BJ (cell line): ENCODE measurements around the gene RTP2. TPM values are rescaled to one million over a fixed set of nuclear protein-coding genes. Genes with fewer than 3 reads are reported as not detected.

Experiments used
- CTCF ChIA-PET: fragments of 350-600 bp; formaldehyde crosslinking; extraction: SDS; loops from one replicate; lab custom pipeline; 2021; ENCODE audit warnings: antibody characterized with exemption, inconsistent platforms; lab: Yijun Ruan, JAX
- POLR2A ChIA-PET: fragments of 300-600 bp; sonication (Branson Sonifier 250); formaldehyde crosslinking; extraction: SDS; loops from one replicate; lab custom pipeline; 2021; ENCODE audit warnings: antibody characterized with exemption; lab: Charles Lee
- DNase-seq: peaks from one replicate; pipeline ENCODE4 v3.0.0-alpha.2; 2011; ENCODE audit warnings: low read depth
- H3K27me3 ChIP-seq: 2 replicates; pipeline ENCODE4 v1.6.0; 2011; ENCODE audit warnings: low read length; ENCODE audit not compliant: control insufficient read depth, insufficient read depth
- H3K36me3 ChIP-seq: 2 replicates; pipeline ENCODE4 v1.5.1; 2011; ENCODE audit warnings: low read length; ENCODE audit not compliant: control insufficient read depth, insufficient read depth
- H3K4me3 ChIP-seq: 2 replicates; pipeline ENCODE4 v1.5.1; 2011; ENCODE audit warnings: low read depth, mild to moderate bottlenecking, control low read depth, low read length
- CTCF ChIP-seq: IDR thresholded peaks from 2 replicates; pipeline ENCODE4 v1.5.1; 2011; ENCODE audit warnings: low read depth, mild to moderate bottlenecking, control low read depth, inconsistent platforms, low read length, moderate library complexity; ENCODE audit not compliant: insufficient read depth
- polyA plus RNA-seq: library from polyadenylated mRNA; depleted of rRNA; stranded (reverse); fragments of >200 nt; gene quantifications from 2 replicates; pipeline ENCODE4 v1.2.3, GENCODE V29; 2011

Gene RTP2
- polyA plus RNA-seq, 1 experiment: not detected

- ChIA-PET CTCF (interaction anchor here (0.6 to 11.0 kb wide), 11 partner anchors 16 to 467 kb away, joined by 3 to 543 read pairs (median 17); no protein-coding TSS in a partner anchor), POLR2A (interaction anchor here (0.7 kb wide), 2 partner anchors 458 to 1966 kb away, joined by 10 to 13 read pairs; no protein-coding TSS in a partner anchor)
- Histone ChIP-seq H3K36me3 (no peaks in the 10 kb centered on the region), H3K4me3 (no peak overlapping the region), H3K27me3 (peaks cover 2% of the 10 kb centered on the region)
- peak; percentile 80 for DNase-seq
- no peak for TF ChIP-seq CTCF
Observed at GRCh38 chr3:187677604-187678003, 24.8 kb downstream of the RTP2 start.

GRCh38 chr3:187673012-187673411 lies 29.3 kb downstream of the RTP2 start:
- CTCF ChIA-PET: interaction anchor here (0.6 to 4.7 kb wide), 4 partner anchors 43 to 353 kb away, joined by 3 to 59 read pairs (median 8); no protein-coding TSS in a partner anchor
- TF ChIP-seq CTCF: no peak
- no peak for DNase-seq

GRCh38 chr3:187669675-187670504 lies 32.5 kb downstream of the RTP2 start, which contains the start of gene SST:
SST (minus strand) TSS chr3:187670394; CDS start chr3:187670291, 103 bp downstream.
- Histone ChIP-seq H3K4me3 (no peak within 1 kb of the TSS), H3K27me3 (peaks cover 3% of the 10 kb centered on the region), H3K36me3 (no peaks in the 10 kb centered on the region)
- no peak for DNase-seq
- ChIA-PET POLR2A (no interaction called here), CTCF (interaction anchor here (0.7 to 4.7 kb wide), 5 partner anchors 9 to 351 kb away, joined by 4 to 59 read pairs (median 10); no protein-coding TSS in a partner anchor)
- TF ChIP-seq CTCF: no peak

More at GRCh38 chr3:187673012-187673411, 29.3 kb downstream of the RTP2 start:
- Histone ChIP-seq H3K27me3 (peaks cover 3% of the 10 kb centered on the region), H3K36me3 (no peaks in the 10 kb centered on the region), H3K4me3 (no peak overlapping the region)
- POLR2A ChIA-PET: no interaction called here

GRCh38 chr3:187667526-187667925 lies 34.8 kb downstream of the RTP2 start:
- H3K4me3 ChIP-seq: no peak overlapping the region
- no peaks in the 10 kb centered on the region for H3K36me3 ChIP-seq
- CTCF ChIA-PET: interaction anchor here (1.1 to 3.7 kb wide), 2 partner anchors 12 to 348 kb away, joined by 5 to 16 read pairs; no protein-coding TSS in a partner anchor
- no peak for TF ChIP-seq CTCF
- POLR2A ChIA-PET: no interaction called here
- DNase-seq: no peak
- no peaks in the 10 kb centered on the region for H3K27me3 ChIP-seq

- no peaks in the 10 kb centered on the region for H3K27me3 ChIP-seq
Observed at GRCh38 chr3:187665764-187666402, 36.5 kb downstream of the RTP2 start.

More at GRCh38 chr3:187665764-187666402, 36.5 kb downstream of the RTP2 start:
- DNase-seq: no peak
- no peaks in the 10 kb centered on the region for H3K36me3 ChIP-seq
- POLR2A ChIA-PET: no interaction called here
- CTCF ChIA-PET: no interaction called here
- no peak overlapping the region for H3K4me3 ChIP-seq
- no peak for TF ChIP-seq CTCF
